Measurements from ENCODE around the gene ANKRD40. TPM values are rescaled to one million over a fixed set of nuclear protein-coding genes. Genes with fewer than 3 reads are reported as not detected.
A peak's percentile ranks its signal among the peaks of the same experiment; 100 is the strongest.

Gene ANKRD40
- total and polyA plus RNA-seq, 4 donors = 6.2 to 15.1 (median 9.7) TPM

GRCh38 chr17:50703162-50703561 lies 4.6 kb downstream of the ANKRD40 start:
- H3K4me1 ChIP-seq (ENCODE audit: control insufficient read depth in 4 of 4, insufficient read depth in 4 of 4, low read length in 3 of 4) = peaks cover 0 to 17% (median 7%) of the 10 kb centered on the region in 4 donors
- TF ChIP-seq REST (IDR thresholded peaks at IDR 0.05) (no peak), RXRA (IDR thresholded peaks at IDR 0.05) (no peak), TAF1 (conservative IDR thresholded peaks at IDR 0.05) (no peak), MAX (IDR thresholded peaks at IDR 0.05) (no peak)
- H3K27me3 ChIP-seq (ENCODE audit: control insufficient read depth in 4 of 4, insufficient read depth in 4 of 4, low read length in 3 of 4) = no peaks in the 10 kb centered on the region
- H3K4me3 ChIP-seq (ENCODE audit: low read depth in 1 of 3, low read length in 3 of 3) = no peak overlapping the region
- peaks cover 6 to 20% (median 13%) of the 10 kb centered on the region in 4 donors for H3K36me3 ChIP-seq (ENCODE audit: control insufficient read depth in 4 of 4, insufficient read depth in 3 of 4, low read depth in 1 of 4, low read length in 3 of 4)
- 95% methylated on average over 3 of the region's 3 CpGs for WGBS
- no peak overlapping the region for H3K27ac ChIP-seq (ENCODE audit: low read depth in 1 of 2, low read length in 2 of 2)
- no peak overlapping the region for H3K9ac ChIP-seq (ENCODE audit: low read depth in 1 of 2, low read length in 2 of 2)
- no peaks in the 10 kb centered on the region for H3K9me3 ChIP-seq (ENCODE audit: control insufficient read depth in 4 of 4, low read length in 3 of 4)
- DNase-seq (ENCODE audit: low spot score) = no peak

- H3K27ac ChIP-seq (ENCODE audit: low read depth in 1 of 2, low read length in 2 of 2) = no peak overlapping the region
- 90% methylated on average over 7 of the region's 7 CpGs for WGBS
- peaks cover 9 to 40% (median 32%) of the 10 kb centered on the region in 4 donors for H3K36me3 ChIP-seq (ENCODE audit: control insufficient read depth in 4 of 4, insufficient read depth in 3 of 4, low read depth in 1 of 4, low read length in 3 of 4)
- DNase-seq (ENCODE audit: low spot score) = no peak
- no peaks in the 10 kb centered on the region for H3K27me3 ChIP-seq (ENCODE audit: control insufficient read depth in 4 of 4, insufficient read depth in 4 of 4, low read length in 3 of 4)
- TF ChIP-seq ATF3 (IDR thresholded peaks at IDR 0.05) (no peak), NR2F2 (IDR thresholded peaks at IDR 0.05) (no peak), RXRA (IDR thresholded peaks at IDR 0.05) (no peak), MAX (IDR thresholded peaks at IDR 0.05) (no peak), TAF1 (conservative IDR thresholded peaks at IDR 0.05) (no peak), REST (IDR thresholded peaks at IDR 0.05) (no peak)
- peaks cover 0 to 12% (median 5%) of the 10 kb centered on the region in 4 donors for H3K4me1 ChIP-seq (ENCODE audit: control insufficient read depth in 4 of 4, insufficient read depth in 4 of 4, low read length in 3 of 4)
- H3K9ac ChIP-seq (ENCODE audit: low read depth in 1 of 2, low read length in 2 of 2) = no peak overlapping the region
- H3K4me3 ChIP-seq (ENCODE audit: low read depth in 1 of 3, low read length in 3 of 3) = no peak overlapping the region
- H3K9me3 ChIP-seq (ENCODE audit: control insufficient read depth in 4 of 4, low read length in 3 of 4) = no peaks in the 10 kb centered on the region
These were observed 8.3 kb downstream of the ANKRD40 start for GRCh38 chr17:50699410-50699809.

GRCh38 chr17:50697663-50698272 lies 9.9 kb downstream of the ANKRD40 start:
- no peak overlapping the region for H3K4me3 ChIP-seq (ENCODE audit: low read depth in 1 of 3, low read length in 3 of 3)
- no peaks in the 10 kb centered on the region for H3K27me3 ChIP-seq (ENCODE audit: control insufficient read depth in 4 of 4, insufficient read depth in 4 of 4, low read length in 3 of 4)
- 52% methylated on average over 3 of the region's 3 CpGs for WGBS
- no peaks in the 10 kb centered on the region for H3K9me3 ChIP-seq (ENCODE audit: control insufficient read depth in 4 of 4, low read length in 3 of 4)
- no peak for DNase-seq (ENCODE audit: low spot score)
- H3K9ac ChIP-seq (ENCODE audit: low read depth in 1 of 2, low read length in 2 of 2) = no peak overlapping the region
- no peak overlapping the region for H3K27ac ChIP-seq (ENCODE audit: low read depth in 1 of 2, low read length in 2 of 2)
- peaks cover 9 to 38% (median 32%) of the 10 kb centered on the region in 4 donors for H3K36me3 ChIP-seq (ENCODE audit: control insufficient read depth in 4 of 4, insufficient read depth in 3 of 4, low read depth in 1 of 4, low read length in 3 of 4)
- peaks cover 3 to 20% (median 19%) of the 10 kb centered on the region in 4 donors for H3K4me1 ChIP-seq (ENCODE audit: control insufficient read depth in 4 of 4, insufficient read depth in 4 of 4, low read length in 3 of 4)
- no peak for TF ChIP-seq RXRA (IDR thresholded peaks at IDR 0.05)
- no peak for TF ChIP-seq NR2F2 (IDR thresholded peaks at IDR 0.05)
- peak; percentile 57 to 68 for TF ChIP-seq RAD21 (IDR thresholded peaks at IDR 0.05)
- no peak for TF ChIP-seq HNF4A (conservative IDR thresholded peaks at IDR 0.05)
- no peak for TF ChIP-seq FOXA1 (IDR thresholded peaks at IDR 0.05)
- no peak for TF ChIP-seq MAX (IDR thresholded peaks at IDR 0.05)
- no peak for TF ChIP-seq SP1 (IDR thresholded peaks at IDR 0.05)
- TF ChIP-seq HNF4G (IDR thresholded peaks at IDR 0.05) = no peak
- no peak for TF ChIP-seq GABPA (IDR thresholded peaks at IDR 0.05 in 1 of 2, conservative IDR thresholded peaks at IDR 0.05 in 1 of 2)
- TF ChIP-seq ATF3 (IDR thresholded peaks at IDR 0.05) = no peak
- TF ChIP-seq REST (IDR thresholded peaks at IDR 0.05) = no peak
- no peak for TF ChIP-seq TAF1 (conservative IDR thresholded peaks at IDR 0.05)

Measured in liver (tissue), 9 donors.